Stimulated activated CD4-positive, alpha-beta T cell treated with anti-CD3 and anti-CD28 coated beads, TNF-alpha, amount 100 ng/mL, for 24 hours (primary cell): ENCODE data around the gene NCBP3.
"Not testable (repeated sequence)": the region's sequence is repeated elsewhere in the genome, so short reads cannot be mapped to it uniquely, and the experiment has no call there.

Source experiments
- DNase-seq, 3 experiments: peaks; one replicate each; pipeline ENCODE4 v3.0.0-alpha.2; 2020; ENCODE audit warnings: low read depth in 3 of 3

Gene NCBP3

DNA sequence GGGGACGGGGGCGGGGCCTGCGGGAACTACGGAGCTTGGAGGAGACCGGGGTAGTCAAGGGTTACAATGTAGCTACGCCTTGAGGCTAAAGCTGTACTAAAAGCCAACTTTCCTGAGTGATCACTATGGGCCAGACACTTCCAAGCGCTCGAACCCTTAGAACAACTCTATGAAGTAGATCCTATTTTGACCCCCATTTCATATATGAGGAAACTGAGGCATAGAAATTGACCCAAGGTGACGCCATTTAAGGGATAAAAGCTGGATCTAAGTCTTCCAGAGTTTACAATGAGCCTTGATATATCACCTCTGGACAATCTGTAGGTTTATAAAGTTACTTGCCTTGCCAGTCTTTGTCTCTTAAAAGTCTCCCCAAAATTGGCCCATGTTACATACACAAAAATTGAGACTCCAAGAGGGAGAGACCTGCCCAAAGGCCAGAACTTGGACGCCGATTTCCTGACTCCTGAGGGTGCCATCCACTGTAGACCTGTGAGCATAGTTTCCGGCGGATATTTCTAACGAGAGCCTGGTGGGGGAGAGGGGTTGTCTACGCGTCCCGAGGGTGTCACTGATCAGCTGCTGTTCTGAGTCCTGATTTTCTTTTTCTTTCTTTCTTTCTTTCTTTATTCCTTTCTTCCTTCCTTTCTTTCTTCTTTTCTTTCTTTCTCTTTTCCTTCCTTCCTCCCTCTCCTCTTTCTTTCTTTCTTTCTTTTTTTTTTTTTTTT is 555 bp upstream of the NCBP3 start:
- DNase-seq: no peak

DNA sequence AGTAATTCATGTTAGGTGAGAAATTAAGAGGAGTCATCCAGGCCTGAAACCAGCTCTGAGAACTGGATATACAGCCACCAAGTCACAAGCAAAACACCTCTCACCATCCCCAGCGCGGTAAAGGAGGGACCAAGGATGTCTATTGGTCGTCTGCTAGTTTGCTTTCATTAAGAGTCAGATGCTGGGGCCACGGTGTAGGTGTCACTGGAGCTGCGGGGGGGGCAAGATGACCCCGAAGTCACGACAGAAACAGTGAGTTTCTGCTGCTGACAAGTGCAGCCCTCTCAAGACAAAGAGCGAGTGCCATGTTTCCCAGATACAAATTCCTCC is 790 bp downstream of the NCBP3 start:
- peak; percentile 3 to 26 (median 18) for DNase-seq

DNA sequence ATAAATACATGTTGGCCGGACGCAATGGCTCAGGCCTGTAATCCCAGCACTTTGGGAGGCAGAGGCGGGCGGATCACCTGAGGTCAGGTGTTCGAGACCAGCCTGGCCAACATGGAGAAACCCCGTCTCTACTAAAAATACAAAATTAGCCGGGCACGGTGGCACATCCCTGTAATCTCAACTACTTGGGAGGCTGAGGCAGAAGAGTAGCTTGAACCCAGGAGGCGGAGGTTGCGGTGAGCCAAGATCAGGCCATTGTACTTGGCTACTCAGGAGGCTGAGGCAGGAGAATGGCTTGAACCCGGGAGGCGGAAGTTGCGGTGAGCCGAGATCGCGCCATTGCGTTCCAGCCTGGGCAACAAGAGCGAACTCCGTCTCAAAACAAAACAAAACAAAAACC is 1.5 kb downstream of the NCBP3 start:
- not testable (repeated sequence) for DNase-seq

DNA sequence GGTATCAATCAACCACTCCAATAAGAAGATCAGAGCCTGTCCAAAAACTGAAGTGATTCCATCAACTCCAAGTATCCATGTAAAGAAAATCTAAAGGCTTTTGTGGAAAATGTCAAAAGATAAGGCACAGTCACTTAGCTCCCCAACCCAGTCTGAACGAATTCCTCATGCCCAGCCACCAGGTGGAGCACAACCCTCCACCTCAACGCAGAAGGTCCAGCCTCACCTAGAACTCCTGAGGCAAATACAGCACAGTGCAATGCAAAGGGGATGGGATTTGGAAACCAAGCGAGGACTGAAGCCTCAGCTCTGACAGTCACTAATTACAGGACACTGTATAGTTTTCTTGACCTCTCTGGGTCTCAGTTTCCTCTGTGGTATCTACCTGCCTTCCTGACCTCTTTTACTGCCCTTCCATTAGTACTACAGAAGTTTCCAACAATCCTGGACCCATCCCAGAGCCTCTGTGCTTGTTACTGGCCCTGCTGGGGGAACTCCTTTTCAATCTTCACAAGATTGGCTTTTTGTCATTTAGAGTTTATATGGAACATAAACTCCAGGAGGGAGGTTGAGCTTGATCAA is 2.0 kb downstream of the NCBP3 start:
- DNase-seq: peak in 2 of 3 experiments; percentile 9 to 37

DNA sequence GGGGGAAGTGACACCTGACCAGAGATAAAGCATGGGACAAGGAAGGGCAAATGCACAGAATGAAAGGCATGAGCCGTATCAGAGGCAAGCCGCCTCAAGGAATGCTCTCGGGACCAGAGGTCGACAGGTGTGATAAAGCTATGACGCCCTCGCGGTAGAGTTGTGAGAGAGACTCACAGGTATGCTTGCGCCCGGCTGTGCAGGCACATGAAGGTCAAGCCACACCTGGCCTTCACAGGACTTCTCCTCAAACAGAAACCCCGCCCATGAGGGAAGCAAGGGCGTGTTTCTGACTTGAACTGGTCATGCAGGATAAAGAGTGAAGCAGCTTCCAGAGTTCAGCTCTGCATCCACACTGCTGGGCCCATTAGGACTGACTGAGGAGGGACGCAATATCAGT is 7.8 kb downstream of the NCBP3 start:
- DNase-seq: no peak

DNA sequence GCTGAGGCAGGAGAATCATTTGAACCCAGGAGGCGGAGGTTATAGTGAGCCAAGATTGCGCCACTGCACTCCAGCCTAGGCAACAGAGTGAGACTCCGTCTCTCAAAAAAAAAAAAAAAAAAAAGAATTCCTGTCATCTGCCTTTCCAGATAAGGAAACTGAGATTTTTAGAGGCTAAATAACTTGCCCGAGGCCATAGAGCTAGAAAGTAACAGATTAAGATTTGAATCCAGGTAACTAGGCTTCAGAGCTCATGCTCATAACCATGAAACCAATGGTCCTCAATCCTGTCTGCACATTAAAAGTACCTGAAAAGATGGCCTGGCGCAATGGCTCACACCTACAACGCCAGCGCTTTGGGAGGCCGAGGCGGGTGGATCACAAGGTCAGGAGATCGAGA is 9.5 kb downstream of the NCBP3 start:
- no peak for DNase-seq

DNA sequence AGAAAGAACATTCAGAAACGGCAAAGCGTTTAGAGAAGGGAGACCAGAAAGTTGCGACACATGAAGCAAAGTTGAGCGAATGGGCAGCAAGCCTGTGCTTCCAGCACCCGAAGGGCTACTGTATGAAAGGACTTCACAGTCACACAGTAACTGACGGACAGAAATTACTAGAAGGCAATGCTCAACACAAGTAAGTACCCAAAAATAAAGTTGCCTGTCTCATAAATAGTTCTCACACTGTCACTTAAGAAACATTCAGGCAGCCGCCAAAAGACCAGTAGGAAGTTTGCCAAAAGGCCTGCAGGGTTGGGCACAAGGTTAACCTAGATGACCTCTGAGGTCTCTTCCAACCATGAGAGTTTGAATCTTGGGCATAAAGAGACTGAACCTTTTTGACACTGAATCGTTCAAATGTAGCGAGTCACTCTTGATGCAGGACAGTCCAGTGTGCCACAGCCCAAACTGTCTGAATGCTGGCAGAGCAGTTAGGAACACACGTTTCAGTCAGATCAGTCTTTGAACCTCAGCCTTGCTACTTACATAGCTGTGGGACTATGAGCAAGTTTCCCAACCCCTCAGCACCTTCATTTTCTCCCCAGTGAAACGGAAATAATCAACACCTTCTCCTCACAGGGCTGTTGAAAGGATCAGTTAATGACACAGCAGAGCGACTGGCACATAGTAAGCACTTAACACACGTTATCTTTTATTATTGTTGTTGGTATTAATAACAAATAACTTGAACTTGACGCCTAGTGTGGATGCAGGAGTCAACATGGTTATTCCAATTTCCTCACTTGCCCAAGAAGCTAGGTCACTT is 10.4 kb downstream of the NCBP3 start:
- DNase-seq: no peak

DNA sequence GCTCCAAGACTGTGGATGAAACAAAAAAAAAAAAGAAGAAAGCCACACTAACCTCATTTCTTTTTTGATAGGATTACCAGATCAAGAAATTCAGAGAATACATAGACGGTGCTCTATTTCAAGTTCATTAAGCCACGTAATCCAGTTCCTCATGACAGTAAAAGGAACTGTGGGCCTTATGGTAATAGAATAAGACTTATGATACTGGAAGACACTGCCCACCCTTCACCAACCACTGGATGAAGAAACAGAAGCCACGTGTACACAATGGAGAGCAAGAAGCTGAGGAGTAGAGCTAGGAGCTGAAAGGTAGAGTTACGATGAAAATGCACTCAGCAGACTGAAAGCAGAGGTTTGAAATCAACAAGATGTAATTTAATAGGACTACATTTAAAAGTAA is 11.2 kb downstream of the NCBP3 start:
- DNase-seq: no peak

DNA sequence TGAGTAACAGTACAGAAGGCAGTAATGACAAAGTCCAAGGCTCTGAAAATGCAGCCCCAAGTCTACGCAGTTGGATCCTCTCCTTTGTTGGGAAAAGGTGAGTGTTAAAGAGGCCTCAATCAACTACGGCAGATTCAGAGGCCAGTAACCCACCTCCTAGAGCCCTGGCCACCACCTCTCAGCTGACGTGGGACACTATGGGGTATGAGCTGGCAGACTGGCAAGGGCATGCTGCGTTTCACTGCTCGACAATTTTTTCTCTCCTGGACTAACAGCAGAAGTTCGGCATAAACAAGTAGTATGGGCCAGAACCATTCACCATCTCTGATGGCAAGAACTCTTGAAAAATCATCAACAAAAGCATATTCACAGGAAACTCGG is 17.2 kb downstream of the NCBP3 start:
- no peak for DNase-seq

DNA sequence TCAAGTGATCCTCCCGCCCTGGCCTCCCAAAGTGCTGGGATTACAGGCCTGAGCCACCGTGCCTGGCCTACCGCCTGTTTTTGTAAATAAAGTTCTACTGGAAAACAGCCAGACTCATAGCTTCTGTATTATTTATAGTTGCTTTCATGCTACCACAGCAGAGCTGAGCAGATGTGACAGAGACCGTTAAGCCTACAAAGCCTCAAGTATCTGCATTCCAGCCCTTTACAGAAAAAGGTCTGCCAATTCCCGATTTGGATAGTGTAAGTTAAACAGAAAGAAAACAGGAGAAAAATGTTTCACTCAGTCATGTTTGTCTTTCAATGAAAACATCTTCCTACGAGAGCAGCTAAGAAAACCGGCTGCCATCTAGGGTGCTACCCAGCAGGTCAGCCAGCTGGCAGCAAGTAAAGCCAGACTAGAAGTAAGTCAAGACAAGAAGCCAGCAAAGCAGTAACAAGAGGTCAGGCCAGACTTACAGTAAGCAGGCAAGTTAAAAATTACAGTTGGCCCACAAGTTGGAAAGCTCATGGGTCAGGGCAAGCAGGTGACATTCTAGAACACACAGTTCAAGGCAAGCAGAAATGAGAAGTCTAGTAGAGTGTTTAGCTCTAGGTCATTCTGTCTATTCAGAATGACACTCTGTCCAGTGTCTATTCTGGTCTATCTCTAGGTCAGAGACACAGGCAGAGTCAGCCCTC is 17.7 kb downstream of the NCBP3 start:
- DNase-seq: no peak

DNA sequence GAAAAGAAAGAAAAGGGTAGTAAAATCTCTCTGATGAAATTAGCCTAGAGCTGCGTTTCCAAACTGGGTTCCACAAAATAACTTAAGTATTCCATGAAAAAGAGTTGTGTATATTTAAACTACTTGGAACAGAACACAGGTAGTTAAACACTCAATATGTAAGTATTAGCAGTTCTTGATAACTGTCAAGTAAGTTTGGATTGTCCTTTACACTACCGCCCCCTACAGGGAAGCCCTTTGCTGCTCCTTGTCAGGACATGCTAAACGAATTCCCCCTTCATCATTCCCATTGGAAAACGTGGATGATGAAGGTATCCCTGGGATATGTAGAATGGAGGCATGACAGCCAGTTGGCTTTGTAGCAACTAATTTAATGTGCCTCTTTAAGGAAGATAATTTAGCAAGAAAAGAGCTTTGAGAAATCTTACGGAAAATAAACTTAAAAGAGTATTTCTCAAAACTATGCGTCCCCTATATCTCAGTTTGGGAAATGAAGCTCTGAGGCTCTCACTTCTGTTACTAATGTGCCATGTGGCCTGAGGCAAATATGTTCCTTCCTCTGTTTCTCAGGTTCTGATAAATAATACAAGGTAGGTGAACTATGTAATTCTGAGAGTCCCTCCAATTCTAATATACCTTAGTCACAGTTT is 18.8 kb downstream of the NCBP3 start:
- DNase-seq: peak; percentile 42 to 53 (median 51)

DNA sequence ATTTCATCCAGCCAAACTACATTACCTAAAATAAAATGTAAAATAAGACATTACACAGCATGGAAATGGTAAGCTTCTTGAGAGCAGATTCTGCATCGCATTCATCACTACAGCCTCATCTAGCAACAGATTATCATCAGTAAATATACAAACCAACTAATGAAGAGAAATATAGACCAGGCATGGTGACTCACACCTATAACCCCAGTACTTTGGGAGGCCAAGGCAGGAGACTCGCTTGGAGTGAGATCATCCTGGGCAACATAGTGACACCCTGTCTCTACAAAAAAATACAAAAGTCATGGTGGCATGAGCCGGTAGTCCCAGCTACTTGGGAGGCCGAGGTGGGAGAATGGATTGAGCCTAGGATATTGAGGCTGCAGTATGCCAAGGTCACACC is 19.9 kb downstream of the NCBP3 start:
- no peak for DNase-seq

DNA sequence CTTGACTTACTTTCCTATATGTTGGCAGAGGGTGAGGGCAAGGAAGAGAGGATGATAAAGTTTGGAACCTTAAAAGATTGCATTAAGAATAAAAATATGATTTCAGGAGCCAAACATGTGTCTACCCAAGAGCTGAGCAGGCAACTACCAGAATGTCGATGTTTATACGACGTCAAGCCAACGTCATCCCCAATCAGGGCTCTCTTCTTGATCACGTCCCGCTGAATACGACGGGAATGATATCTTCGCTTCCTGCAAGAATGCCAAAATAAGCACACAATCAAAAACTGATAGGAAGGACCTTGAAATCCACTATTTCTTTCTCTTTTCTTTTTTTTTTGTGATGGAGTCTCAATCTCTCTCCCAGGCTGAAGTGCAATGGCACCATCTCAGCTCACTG is 24.9 kb downstream of the NCBP3 start:
- DNase-seq: no peak

DNA sequence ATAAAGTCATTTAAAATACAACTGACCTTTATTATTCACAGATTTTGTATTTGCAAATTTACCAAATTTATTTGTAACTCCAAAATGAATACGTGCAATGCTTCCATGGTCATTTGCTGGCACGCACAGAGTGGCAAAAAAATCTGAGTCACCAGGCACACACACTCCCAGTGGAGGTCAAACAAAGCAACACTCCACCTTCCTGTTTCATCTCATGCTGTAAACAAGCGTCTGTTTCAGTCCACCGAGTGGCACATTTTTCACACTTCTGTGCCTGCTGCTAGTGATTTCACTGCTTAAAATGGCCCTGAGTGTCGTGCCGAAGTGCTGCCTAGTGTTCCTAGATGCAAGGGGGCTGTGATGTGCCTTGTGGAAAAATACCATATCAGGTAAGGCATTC is 27.3 kb downstream of the NCBP3 start:
- DNase-seq: no peak

DNA sequence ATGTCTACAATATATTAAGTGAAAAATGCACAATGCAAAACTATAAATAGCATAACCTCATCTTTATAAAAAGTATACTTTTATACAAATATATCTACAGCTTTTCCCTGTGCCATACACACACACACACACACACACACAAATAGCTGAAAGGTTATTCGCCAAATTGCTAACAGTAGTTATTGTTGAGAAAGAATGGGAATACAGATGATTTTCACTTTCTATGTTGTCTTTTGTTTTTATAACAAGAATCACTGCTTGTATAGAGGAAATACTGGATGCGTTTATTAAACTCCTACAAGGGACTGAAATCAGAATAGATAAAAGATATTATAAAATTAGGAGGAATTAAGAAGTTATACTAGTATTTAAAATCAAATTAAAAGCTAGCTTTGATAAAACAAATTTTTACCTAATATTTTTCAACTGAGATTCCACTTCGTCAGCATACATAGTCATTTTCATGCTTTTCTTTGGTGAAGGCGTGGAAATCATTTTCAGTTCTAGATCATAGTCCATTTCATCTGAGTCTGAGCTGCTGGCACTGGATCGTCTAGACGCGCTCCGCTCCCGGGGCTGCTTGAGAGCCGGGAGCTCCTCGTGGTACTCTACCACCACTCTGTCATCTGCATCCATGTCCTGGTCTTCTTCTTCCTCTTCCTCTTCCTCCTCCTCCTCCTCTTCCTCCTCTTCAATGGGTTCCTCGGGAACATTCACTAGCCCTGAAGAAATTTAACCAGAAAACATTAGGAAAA is 28.0 kb downstream of the NCBP3 start:
- no peak for DNase-seq

DNA sequence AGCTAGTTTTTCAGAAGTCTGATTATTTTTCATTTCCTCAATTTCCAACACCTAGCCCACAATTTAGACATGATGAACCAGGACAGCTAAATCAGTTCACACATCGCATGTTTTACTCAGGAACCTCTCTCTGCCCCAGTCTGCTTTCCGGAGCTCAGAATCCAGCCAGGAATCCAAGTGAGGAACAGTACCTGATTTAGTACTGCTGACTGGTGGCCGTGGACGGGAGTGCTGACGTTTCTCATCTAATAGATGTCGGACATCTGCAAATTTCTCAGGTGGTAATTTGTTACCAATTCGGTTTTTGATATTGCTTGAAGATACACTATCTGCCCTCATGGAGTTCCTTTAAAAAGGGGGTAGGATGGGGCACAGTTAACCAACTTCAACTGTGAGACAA is 30.1 kb downstream of the NCBP3 start:
- no peak for DNase-seq

DNA sequence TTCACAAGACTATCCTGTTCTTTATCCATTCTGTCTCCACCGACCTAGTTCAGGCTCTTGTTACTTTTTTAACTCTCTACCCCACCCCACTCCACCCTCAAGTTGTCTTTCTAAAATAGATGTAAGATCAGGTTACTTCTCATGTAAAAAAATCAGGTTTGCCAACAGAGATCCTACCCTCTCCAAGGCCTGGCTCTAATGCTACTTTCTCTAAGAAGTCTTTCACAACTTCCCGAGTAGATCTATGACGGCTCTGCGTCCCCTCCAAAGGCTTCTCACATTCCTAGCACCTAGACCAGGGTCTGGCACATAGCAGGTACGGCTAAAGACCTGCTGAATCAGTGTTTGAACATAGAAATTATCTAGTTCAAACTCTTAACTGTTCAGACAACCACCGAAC is 30.9 kb downstream of the NCBP3 start:
- DNase-seq: no peak

DNA sequence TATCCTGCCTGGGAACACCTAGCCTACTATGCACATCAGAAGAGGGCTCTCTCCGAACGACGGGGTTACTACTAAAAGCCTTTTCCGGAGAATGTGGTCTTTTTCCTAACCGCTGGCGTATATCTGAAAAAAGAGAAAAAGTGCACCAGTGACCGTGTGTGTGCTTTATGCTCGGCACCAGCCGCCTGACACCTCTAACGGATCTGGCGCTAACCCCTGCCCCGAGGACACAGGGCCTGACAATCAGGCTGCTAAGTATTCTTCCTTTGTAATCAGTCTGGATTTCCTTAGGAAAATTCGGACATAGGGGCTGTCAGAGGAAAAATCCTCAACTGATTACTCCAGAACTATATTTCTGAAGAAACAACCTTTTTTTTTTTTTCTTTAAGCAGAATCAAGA is 31.7 kb downstream of the NCBP3 start:
- DNase-seq: no peak

DNA sequence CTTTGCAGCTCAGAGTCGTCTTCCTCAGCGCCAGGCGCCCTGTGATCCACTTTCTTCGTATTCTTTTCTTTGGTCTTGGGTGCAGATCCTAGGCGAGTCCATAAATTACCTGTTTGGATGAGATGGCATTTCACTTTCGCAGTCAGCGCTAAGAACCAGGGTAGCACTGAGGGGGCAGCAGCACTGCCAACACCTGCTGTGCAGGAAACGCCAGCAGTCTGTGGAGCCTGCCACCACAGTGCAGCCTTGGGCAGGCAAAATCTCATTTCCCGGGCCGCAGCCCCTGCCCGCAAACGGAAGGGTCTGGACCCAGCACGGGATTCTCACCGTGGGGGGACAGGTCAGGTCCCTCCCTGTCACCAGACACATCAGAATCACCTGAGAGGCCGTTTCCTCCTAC is 32.9 kb downstream of the NCBP3 start:
- DNase-seq: no peak

DNA sequence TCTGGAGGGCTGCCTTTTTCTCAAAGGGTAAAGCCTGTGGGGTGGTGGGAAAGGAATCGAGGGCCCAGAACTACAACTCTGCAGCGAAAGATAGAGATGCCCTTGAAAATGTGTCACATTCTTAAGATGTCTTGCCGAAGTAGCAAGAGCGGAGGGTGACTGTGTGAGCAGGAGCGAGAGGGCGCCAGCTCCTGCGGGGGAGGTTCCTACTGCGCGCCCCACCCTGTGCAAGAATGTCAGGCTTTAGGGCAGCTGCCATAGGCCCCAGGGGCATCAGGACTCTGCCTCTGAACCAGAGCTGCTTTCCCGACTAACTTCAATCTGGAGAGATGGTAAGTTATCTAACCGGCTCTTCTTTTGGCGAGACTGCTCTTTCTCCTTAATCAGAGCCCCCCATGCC is 33.3 kb downstream of the NCBP3 start:
- DNase-seq: no peak

DNA sequence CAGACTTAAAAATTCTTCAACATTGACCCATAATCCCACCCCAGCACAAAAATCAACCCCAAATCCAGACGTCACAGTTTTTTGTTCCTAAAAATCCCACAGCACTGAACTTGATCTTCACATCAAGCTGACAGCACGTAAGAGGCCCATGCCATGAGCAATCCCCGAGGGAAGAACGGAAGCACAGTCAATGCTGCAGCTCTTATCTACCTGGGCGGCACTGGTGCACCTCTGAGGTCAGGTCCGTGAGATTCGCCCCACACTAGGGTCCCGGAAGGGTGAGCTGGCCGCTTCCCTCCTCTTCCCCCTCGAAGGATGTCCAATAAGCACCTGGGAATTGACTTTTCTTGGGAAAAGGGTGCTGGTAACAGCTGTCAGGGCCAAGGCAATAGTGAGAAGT is 33.8 kb downstream of the NCBP3 start:
- DNase-seq: no peak
